GM21423 (cell line): ENCODE results near the gene INTS2.
"Not testable (repeated sequence)": the region's sequence is repeated elsewhere in the genome, so short reads cannot be mapped to it uniquely, and the experiment has no call there.

ENCODE experiments used
- ATAC-seq: cut with Tn5 transposase; IDR thresholded peaks from one replicate; pipeline ENCODE4 v1.9.1; 2021; ENCODE audit warnings: mild to moderate bottlenecking, moderate library complexity; ENCODE audit not compliant: unreplicated experiment

The INTS2 gene

GRCh38 chr17:61852857-61853256, 74.9 kb downstream of the INTS2 start:
- no peak for ATAC-seq

- no peak for ATAC-seq
These were observed 78.1 kb downstream of the INTS2 start for GRCh38 chr17:61849674-61850073.

GRCh38 chr17:61848896-61849295, 78.9 kb downstream of the INTS2 start:
- no peak for ATAC-seq

GRCh38 chr17:61848247-61848646, 79.5 kb downstream of the INTS2 start:
- ATAC-seq: no peak

- no peak for ATAC-seq
These were observed 80.1 kb downstream of the INTS2 start for GRCh38 chr17:61847659-61848058.

- ATAC-seq: no peak
These were observed 80.9 kb downstream of the INTS2 start for GRCh38 chr17:61846761-61847375.

- no peak for ATAC-seq
These were observed 81.7 kb downstream of the INTS2 start for GRCh38 chr17:61846088-61846487.

- no peak for ATAC-seq
These were observed 84.3 kb downstream of the INTS2 start for GRCh38 chr17:61843435-61843834.

GRCh38 chr17:61842899-61843298, 84.9 kb downstream of the INTS2 start:
- no peak for ATAC-seq

- no peak for ATAC-seq
These were observed 88.4 kb downstream of the INTS2 start for GRCh38 chr17:61839300-61839786.

GRCh38 chr17:61837175-61838051, 90.4 kb downstream of the INTS2 start:
- no peak for ATAC-seq

- ATAC-seq: no peak
These were observed 91.3 kb downstream of the INTS2 start for GRCh38 chr17:61836266-61837174.

GRCh38 chr17:61835606-61836005, 92.2 kb downstream of the INTS2 start:
- no peak for ATAC-seq

- no peak for ATAC-seq
These were observed 93.2 kb downstream of the INTS2 start for GRCh38 chr17:61834610-61835009.

- ATAC-seq: no peak
These were observed 94.1 kb downstream of the INTS2 start for GRCh38 chr17:61833536-61834193.

- no peak for ATAC-seq
These were observed 95.3 kb downstream of the INTS2 start for GRCh38 chr17:61832463-61832862.

GRCh38 chr17:61831099-61831498, 96.7 kb downstream of the INTS2 start:
- no peak for ATAC-seq

- ATAC-seq: no peak
These were observed 99.1 kb downstream of the INTS2 start for GRCh38 chr17:61828694-61829093.

- no peak for ATAC-seq
These were observed 100.0 kb downstream of the INTS2 start for GRCh38 chr17:61827649-61828395.

- not testable (repeated sequence) for ATAC-seq
These were observed 100.9 kb downstream of the INTS2 start for GRCh38 chr17:61826866-61827265.
